HCT116 (cell line): ENCODE results near the gene OPCML. TPM values are rescaled to one million over a fixed set of nuclear protein-coding genes. Genes with fewer than 3 reads are reported as not detected.

ENCODE experiments used
- ATAC-seq: fragments of 200-7000 bp; cut with Tn5 transposase; 2 replicates; pipeline ENCODE4 v1.9.1; 2020; ENCODE audit warnings: mild to moderate bottlenecking, moderate library complexity
- BruUV-seq: library from RNA; stranded (reverse); fragments of 400-500 nt; replicated peaks from 2 replicates; lab custom pipeline; 2021; lab: Mats Ljungman, UMichigan
- CTCF ChIA-PET: fragments of 300-600 bp; sonication (Branson Sonifier 250); formaldehyde crosslinking; loops from one replicate; lab custom pipeline; 2021; ENCODE audit warnings: antibody characterized with exemption; lab: Charles Lee
- POLR2A ChIA-PET: fragments of 300-600, 350-600 bp; sonication (Branson Sonifier 250); formaldehyde crosslinking; loops from one replicate; lab custom pipeline; 2021; ENCODE audit warnings: antibody characterized with exemption; lab: Charles Lee
- RAD21 ChIA-PET, 2 experiments: fragments of 300-600 bp; sonication (Branson Sonifier 250); formaldehyde crosslinking; loops; one replicate each; lab custom pipeline; 2023; ENCODE audit warnings: low total read pairs in 2 of 2; ENCODE audit not compliant: uncharacterized antibody in 2 of 2, unreplicated experiment in 2 of 2, low non-redundant PET in 1 of 2; lab: Charles Lee
- DNase-seq: peaks from one replicate; pipeline ENCODE4 v3.0.0-alpha.2; 2010; ENCODE audit warnings: low read depth, low spot score
- H2AFZ ChIP-seq: fragments of 200-600 bp; shearing (Covaris generic), sonication (generic); 2 replicates; pipeline ENCODE4 v1.6.1; 2017; ENCODE audit warnings: low read depth, mixed run types, mixed read lengths, antibody characterized with exemption, low read length; ENCODE audit not compliant: poor library complexity, severe bottlenecking
- H3K27ac ChIP-seq: 2 replicates; pipeline ENCODE4 v1.5.1; 2012; ENCODE audit warnings: low read depth, low read length
- H3K27me3 ChIP-seq: fragments of 200-600 bp; sonication (generic); 2 replicates; pipeline ENCODE4 v1.6.1; 2016; ENCODE audit warnings: mixed run types, low read length, mixed read lengths; ENCODE audit not compliant: insufficient read depth
- H3K36me3 ChIP-seq, 2 experiments: fragments of 200-500 bp in 1 of 2; fragments of 200-600 bp in 1 of 2; sonication (Bioruptor generic) in 1 of 2; sonication (generic) in 1 of 2; 2 replicates each; pipeline versions ENCODE4 v1.5.1 to v1.6.1; 2014 to 2016; ENCODE audit warnings: low read length in 2 of 2, inconsistent platforms in 1 of 2, mixed read lengths in 1 of 2, mixed run types in 1 of 2; ENCODE audit not compliant: insufficient read depth in 2 of 2, control insufficient read depth in 1 of 2
- H3K4me1 ChIP-seq, 2 experiments: fragments of 200-600 bp in 1 of 2; sonication (generic) in 1 of 2; 2 replicates each; pipeline versions ENCODE4 v1.5.1 to v1.6.1; 2012 to 2017; ENCODE audit warnings: low read length in 2 of 2, inconsistent platforms in 1 of 2, mild to moderate bottlenecking in 1 of 2, mixed read lengths in 1 of 2, mixed run types in 1 of 2, moderate library complexity in 1 of 2; ENCODE audit not compliant: insufficient read depth in 2 of 2, control insufficient read depth in 1 of 2
- H3K4me2 ChIP-seq: fragments of 200-600 bp; sonication (generic); 2 replicates; pipeline ENCODE4 v1.6.1; 2017; ENCODE audit warnings: mixed run types, low read length, mixed read lengths
- H3K4me3 ChIP-seq, 2 experiments: fragments of 200-600 bp in 1 of 2; sonication (generic) in 1 of 2; replicated peaks in 1 of 2; 2 replicates each; pipeline ENCODE4 v1.5.1; 2011 to 2016; ENCODE audit warnings: low read length in 2 of 2, control low read depth in 1 of 2, low read depth in 1 of 2, mild to moderate bottlenecking in 1 of 2, mixed read lengths in 1 of 2, mixed run types in 1 of 2
- H3K79me2 ChIP-seq: fragments of 200-600 bp; sonication (generic); 2 replicates; pipeline ENCODE4 v1.6.1; 2017; ENCODE audit warnings: mild to moderate bottlenecking, mixed run types, low read length, moderate library complexity, mixed read lengths; ENCODE audit not compliant: insufficient read depth
- H3K9ac ChIP-seq: fragments of 200-600 bp; sonication (generic); 2 replicates; pipeline ENCODE4 v1.6.1; 2016; ENCODE audit warnings: low read length, mixed read lengths
- H3K9me2 ChIP-seq: fragments of 200-600 bp; sonication (generic), shearing (Covaris generic); 2 replicates; pipeline ENCODE4 v1.6.1; 2017; ENCODE audit warnings: mixed run types, mild to moderate bottlenecking, moderate library complexity; ENCODE audit not compliant: insufficient read depth
- H3K9me3 ChIP-seq, 2 experiments: fragments of 200-500 bp in 1 of 2; fragments of 200-600 bp in 1 of 2; sonication (Bioruptor generic) in 1 of 2; sonication (generic) in 1 of 2; 2 replicates each; pipeline ENCODE4 v1.6.1; 2014 to 2017; ENCODE audit warnings: low read length in 2 of 2, mixed read lengths in 2 of 2, inconsistent platforms in 1 of 2, low read depth in 1 of 2, mild to moderate bottlenecking in 1 of 2, mixed run types in 1 of 2, moderate library complexity in 1 of 2; ENCODE audit not compliant: control insufficient read depth in 1 of 2, insufficient read depth in 1 of 2
- H4K20me1 ChIP-seq: fragments of 200-600 bp; sonication (generic), shearing (Covaris generic); 2 replicates; pipeline ENCODE4 v1.6.1; 2017; ENCODE audit warnings: mixed run types, mild to moderate bottlenecking, moderate library complexity; ENCODE audit not compliant: insufficient read depth
- CEBPB ChIP-seq: IDR thresholded peaks from 2 replicates; pipeline ENCODE4 v1.6.1; 2012; ENCODE audit warnings: low read depth
- ELF1 ChIP-seq: IDR thresholded peaks from 2 replicates; pipeline ENCODE4 v1.6.1; 2012; ENCODE audit warnings: low read depth, borderline replicate concordance
- EZH2 ChIP-seq: fragments of 200-600 bp; sonication (generic); IDR thresholded peaks from 2 replicates; pipeline ENCODE4 v1.6.1; 2017; ENCODE audit warnings: antibody characterized with exemption, mixed run types
- EZH2phosphoT487 ChIP-seq: fragments of 200-600 bp; IDR thresholded peaks from 2 replicates; pipeline ENCODE4 v1.6.1; 2018; ENCODE audit warnings: antibody characterized with exemption, borderline replicate concordance
- FOSL1 ChIP-seq: IDR thresholded peaks from 2 replicates; pipeline ENCODE4 v1.6.1; 2012; ENCODE audit warnings: low read depth
- JUND ChIP-seq: IDR thresholded peaks from 2 replicates; pipeline ENCODE4 v1.6.1; 2012
- POLR2A ChIP-seq: IDR thresholded peaks from 2 replicates; pipeline ENCODE4 v1.7.0; 2011; ENCODE audit warnings: borderline replicate concordance; ENCODE audit not compliant: insufficient read depth, insufficient read length; ENCODE audit errors: extremely low read depth
- RAD21 ChIP-seq: IDR thresholded peaks from 2 replicates; pipeline ENCODE4 v1.6.1; 2012; ENCODE audit warnings: low read depth, mild to moderate bottlenecking
- intact Hi-C: fragments of 100-400 bp; cut with micrococcal nuclease; formaldehyde crosslinking; loops from 2 replicates; pipeline ENCODE4 v1.10.0; 2022
- total RNA-seq: library from RNA; stranded (reverse); gene quantifications from one replicate; pipeline ENCODE4 v1.2.1, GENCODE V29; 2021; ENCODE audit not compliant: unreplicated experiment
- TF ChIP-seq, protein P1 (sequence below): IDR thresholded peaks from 2 replicates; pipeline ENCODE4 v1.6.1; 2011; ENCODE audit warnings: mild to moderate bottlenecking, low read length, moderate library complexity; ENCODE audit not compliant: insufficient replicate concordance; ENCODE audit errors: extremely low read depth
- TF ChIP-seq, protein P2 (sequence below): IDR thresholded peaks from 2 replicates; pipeline ENCODE4 v1.6.1; 2012
- TF ChIP-seq, protein P3 (sequence below), 3 experiments: fragments of 200-600 bp in 1 of 3; sonication (generic) in 1 of 3; IDR thresholded peaks in 2 of 3; conservative IDR thresholded peaks in 1 of 3; 2 replicates each; pipeline ENCODE4 v1.5.1; 2012 to 2017; ENCODE audit warnings: low read depth in 2 of 3, low read length in 2 of 3, antibody characterized with exemption in 1 of 3, borderline replicate concordance in 1 of 3, control low read depth in 1 of 3, mild to moderate bottlenecking in 1 of 3, mixed read lengths in 1 of 3, mixed run types in 1 of 3, moderate library complexity in 1 of 3; ENCODE audit not compliant: insufficient read depth in 1 of 3

Gene OPCML
- total RNA-seq, 1 experiment from 2014 or later = not detected

DNA sequence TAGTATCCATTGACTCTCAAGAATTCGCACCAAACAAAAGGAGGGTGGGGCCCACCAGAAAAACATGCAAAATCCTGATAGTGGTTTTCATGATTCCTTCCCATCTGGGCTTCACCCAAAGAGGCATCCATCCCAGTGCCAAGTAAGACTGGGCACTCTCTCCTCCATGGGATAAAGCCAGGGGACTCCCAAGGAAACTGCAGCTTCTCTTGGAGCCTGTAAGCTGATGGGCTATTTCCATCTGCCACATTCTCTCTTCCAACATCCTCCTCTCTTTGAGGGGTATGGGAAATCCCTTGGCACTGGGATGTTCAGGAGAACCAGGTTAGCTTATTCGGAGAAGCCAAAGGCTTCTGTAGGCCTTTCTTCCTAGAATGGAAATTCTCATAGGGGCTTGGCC is 10.8 kb downstream of the OPCML start:
- Histone ChIP-seq H2AFZ (no peak overlapping the region), H3K9ac (no peak overlapping the region), H3K36me3 (no peaks in the 10 kb centered on the region), H3K9me2 (no peaks in the 10 kb centered on the region), H3K4me1 (no peaks in the 10 kb centered on the region), H3K27ac (no peak overlapping the region), H3K4me2 (no peak overlapping the region), H3K9me3 (peaks cover 0 to 25% of the 10 kb centered on the region in 2 experiments; a peak in 2 of 4 replicates), H3K27me3 (no peaks in the 10 kb centered on the region), H3K4me3 (no peak overlapping the region), H3K79me2 (no peaks in the 10 kb centered on the region), H4K20me1 (no peaks in the 10 kb centered on the region)
- BruUV-seq = no TSS peak
- TF ChIP-seq JUND (no peak), ELF1 (no peak), CEBPB (no peak), FOSL1 (no peak), EZH2 (no peak), RAD21 (no peak), EZH2phosphoT487 (no peak), POLR2A (no peak)
- TF ChIP-seq, protein P1, sequence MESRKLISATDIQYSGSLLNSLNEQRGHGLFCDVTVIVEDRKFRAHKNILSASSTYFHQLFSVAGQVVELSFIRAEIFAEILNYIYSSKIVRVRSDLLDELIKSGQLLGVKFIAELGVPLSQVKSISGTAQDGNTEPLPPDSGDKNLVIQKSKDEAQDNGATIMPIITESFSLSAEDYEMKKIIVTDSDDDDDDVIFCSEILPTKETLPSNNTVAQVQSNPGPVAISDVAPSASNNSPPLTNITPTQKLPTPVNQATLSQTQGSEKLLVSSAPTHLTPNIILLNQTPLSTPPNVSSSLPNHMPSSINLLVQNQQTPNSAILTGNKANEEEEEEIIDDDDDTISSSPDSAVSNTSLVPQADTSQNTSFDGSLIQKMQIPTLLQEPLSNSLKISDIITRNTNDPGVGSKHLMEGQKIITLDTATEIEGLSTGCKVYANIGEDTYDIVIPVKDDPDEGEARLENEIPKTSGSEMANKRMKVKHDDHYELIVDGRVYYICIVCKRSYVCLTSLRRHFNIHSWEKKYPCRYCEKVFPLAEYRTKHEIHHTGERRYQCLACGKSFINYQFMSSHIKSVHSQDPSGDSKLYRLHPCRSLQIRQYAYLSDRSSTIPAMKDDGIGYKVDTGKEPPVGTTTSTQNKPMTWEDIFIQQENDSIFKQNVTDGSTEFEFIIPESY = no peak
- TF ChIP-seq, protein P2, sequence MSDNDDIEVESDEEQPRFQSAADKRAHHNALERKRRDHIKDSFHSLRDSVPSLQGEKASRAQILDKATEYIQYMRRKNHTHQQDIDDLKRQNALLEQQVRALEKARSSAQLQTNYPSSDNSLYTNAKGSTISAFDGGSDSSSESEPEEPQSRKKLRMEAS = no peak
- TF ChIP-seq, protein P3, sequence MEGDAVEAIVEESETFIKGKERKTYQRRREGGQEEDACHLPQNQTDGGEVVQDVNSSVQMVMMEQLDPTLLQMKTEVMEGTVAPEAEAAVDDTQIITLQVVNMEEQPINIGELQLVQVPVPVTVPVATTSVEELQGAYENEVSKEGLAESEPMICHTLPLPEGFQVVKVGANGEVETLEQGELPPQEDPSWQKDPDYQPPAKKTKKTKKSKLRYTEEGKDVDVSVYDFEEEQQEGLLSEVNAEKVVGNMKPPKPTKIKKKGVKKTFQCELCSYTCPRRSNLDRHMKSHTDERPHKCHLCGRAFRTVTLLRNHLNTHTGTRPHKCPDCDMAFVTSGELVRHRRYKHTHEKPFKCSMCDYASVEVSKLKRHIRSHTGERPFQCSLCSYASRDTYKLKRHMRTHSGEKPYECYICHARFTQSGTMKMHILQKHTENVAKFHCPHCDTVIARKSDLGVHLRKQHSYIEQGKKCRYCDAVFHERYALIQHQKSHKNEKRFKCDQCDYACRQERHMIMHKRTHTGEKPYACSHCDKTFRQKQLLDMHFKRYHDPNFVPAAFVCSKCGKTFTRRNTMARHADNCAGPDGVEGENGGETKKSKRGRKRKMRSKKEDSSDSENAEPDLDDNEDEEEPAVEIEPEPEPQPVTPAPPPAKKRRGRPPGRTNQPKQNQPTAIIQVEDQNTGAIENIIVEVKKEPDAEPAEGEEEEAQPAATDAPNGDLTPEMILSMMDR (IDR thresholded peaks at IDR 0.05 in 2 of 3, conservative IDR thresholded peaks at IDR 0.05 in 1 of 3; ENCODE audit: borderline replicate concordance in 1 of 3, insufficient read depth in 1 of 3, low read depth in 2 of 3, low read length in 2 of 3) = no peak
- intact Hi-C loops = no loop called here
- ChIA-PET RAD21 (no interaction called here), POLR2A (no interaction called here), CTCF (no interaction called here)
- ATAC-seq (no peak), DNase-seq (no peak)
